ENCODE data around the gene TRIP6. TPM values are rescaled to one million over a fixed set of nuclear protein-coding genes. Genes with fewer than 3 reads are reported as not detected.
"Not testable (repeated sequence)": the region's sequence is repeated elsewhere in the genome, so short reads cannot be mapped to it uniquely, and the experiment has no call there.

The TRIP6 gene
- polyA plus RNA-seq, 1 donor, result 41.1 TPM

GRCh38 chr7:100914208-100914878 is 47.2 kb downstream of the TRIP6 start:
- DNase-seq (ENCODE audit: low read depth), result no peak

DNA sequence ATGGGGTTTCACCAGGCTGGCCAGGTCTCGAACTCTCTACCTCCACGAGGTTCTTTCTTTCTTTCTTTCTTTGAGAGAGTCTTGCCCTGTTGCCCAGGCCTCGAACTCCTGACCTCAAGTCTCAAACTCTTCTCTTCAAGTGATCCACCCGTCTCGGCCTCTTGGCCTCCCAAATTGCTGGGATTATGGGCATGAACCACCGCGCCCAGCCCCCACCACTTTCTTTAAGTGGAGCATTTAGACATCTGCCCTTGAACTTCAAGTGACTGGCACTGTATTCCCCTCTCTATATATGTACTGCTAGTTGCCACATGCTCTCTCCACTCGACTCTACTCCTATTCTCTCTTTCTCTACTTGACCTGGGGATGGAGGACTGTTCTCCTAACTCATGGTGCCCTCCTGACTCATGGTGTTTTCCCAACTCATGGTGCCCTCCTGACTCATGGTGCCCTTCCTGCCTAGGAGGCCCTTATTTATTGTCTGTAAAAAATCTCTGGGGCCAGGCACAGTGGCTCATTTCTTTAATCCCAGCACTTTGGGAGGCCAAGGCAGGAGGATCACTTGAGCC is 47.8 kb downstream of the TRIP6 start:
- DNase-seq (ENCODE audit: low read depth), result no peak

DNA sequence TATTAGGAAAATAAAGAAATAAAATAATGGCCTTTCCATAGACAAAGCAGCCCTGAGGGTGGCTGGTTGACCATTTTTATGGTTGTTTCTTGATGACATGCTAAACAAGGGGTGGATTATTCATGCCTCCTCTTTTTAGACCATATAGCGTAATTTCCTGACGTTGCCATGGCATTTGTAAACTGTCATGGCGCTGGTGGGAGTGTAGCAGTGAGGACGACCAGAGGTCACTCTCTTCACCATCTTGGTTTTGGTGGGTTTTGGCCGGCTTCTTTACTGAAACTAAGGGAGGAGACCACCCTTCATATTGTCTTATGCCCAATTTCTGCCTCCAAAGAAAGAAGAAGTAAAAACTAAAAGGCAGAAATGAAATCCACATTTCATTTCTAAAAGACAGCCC is 52.1 kb downstream of the TRIP6 start:
- DNase-seq (ENCODE audit: low read depth), result not testable (repeated sequence)

GRCh38 chr7:100919779-100920437 is 52.7 kb downstream of the TRIP6 start:
- DNase-seq (ENCODE audit: low read depth), result not testable (repeated sequence)

DNA sequence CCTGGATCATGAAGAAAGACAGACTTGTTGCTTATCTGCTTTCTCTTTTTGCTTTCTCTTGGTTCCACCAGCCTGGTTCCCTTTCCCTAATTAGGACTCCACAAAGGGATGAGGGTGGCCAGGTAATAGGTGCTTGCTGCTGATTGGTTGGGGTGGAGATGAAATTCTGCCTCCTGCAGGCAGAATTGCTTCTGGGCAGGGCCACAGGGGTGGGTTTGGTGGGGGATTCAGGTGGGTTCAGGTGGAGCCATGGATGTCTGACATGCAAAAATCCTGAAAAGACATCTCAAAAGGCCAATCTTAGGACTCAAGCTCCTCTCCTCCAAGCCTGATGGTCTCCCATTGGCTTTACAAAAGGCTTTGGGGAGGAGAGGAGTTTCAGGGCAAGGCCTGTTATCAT is 53.9 kb downstream of the TRIP6 start:
- no peak for DNase-seq (ENCODE audit: low read depth)

Other genes starting within 250 kb of the TRIP6 start
- gene TFR2, start 225.8 kb upstream of the TRIP6 start, polyA plus RNA-seq (ENCODE audit: insufficient read length), result 0.90 TPM
- not detected for gene ACTL6B, start 210.9 kb upstream of the TRIP6 start, polyA plus RNA-seq (ENCODE audit: insufficient read length)
- gene GNB2, start 193.6 kb upstream of the TRIP6 start, polyA plus RNA-seq (ENCODE audit: insufficient read length), result 139 TPM
- gene GIGYF1, start 173.1 kb upstream of the TRIP6 start, polyA plus RNA-seq (ENCODE audit: insufficient read length), result 30.2 TPM
- 21.0 TPM for gene POP7, start 161.3 kb upstream of the TRIP6 start, polyA plus RNA-seq (ENCODE audit: insufficient read length)
- 0.18 TPM for gene EPO, start 146.9 kb upstream of the TRIP6 start, polyA plus RNA-seq (ENCODE audit: insufficient read length)
- not detected for gene ZAN, start 133.8 kb upstream of the TRIP6 start, polyA plus RNA-seq (ENCODE audit: insufficient read length)
- gene EPHB4, start 39.9 kb upstream of the TRIP6 start, polyA plus RNA-seq (ENCODE audit: insufficient read length), result 38.8 TPM
- 20.7 TPM for gene SLC12A9, start 14.7 kb upstream of the TRIP6 start, polyA plus RNA-seq (ENCODE audit: insufficient read length)
- gene SRRT, start 7.7 kb downstream of the TRIP6 start, polyA plus RNA-seq (ENCODE audit: insufficient read length), result 98.4 TPM
- gene UFSP1, start 22.3 kb downstream of the TRIP6 start, polyA plus RNA-seq (ENCODE audit: insufficient read length), result 2.0 TPM
- gene ACHE, start 28.5 kb downstream of the TRIP6 start, polyA plus RNA-seq (ENCODE audit: insufficient read length), result 67.1 TPM
- gene MUC3A, start 82.1 kb downstream of the TRIP6 start, polyA plus RNA-seq (ENCODE audit: insufficient read length), result 0.10 TPM
- gene MUC12, start 102.2 kb downstream of the TRIP6 start, polyA plus RNA-seq (ENCODE audit: insufficient read length), result 0.48 TPM
- not detected for gene MUC17, start 152.7 kb downstream of the TRIP6 start, polyA plus RNA-seq (ENCODE audit: insufficient read length)
- gene TRIM56, start 218.1 kb downstream of the TRIP6 start, polyA plus RNA-seq (ENCODE audit: insufficient read length), result 7.6 TPM